ENCODE results near the gene CDK12. TPM values are rescaled to one million over a fixed set of nuclear protein-coding genes. Genes with fewer than 3 reads are reported as not detected.

CDK12 gene
- total and polyA plus RNA-seq, 7 donors, result 5.4 to 46.0 (median 24.3) TPM

- intact Hi-C loops (cut with DNase I), result loop anchor here (1.0 to 5.0 kb wide), 2 partner anchors 75 to 209 kb away; no protein-coding TSS in a partner anchor
- Histone ChIP-seq H3K27ac (peak overlapping the region in 1 of 4 donors; percentile 55), H3K4me1 (peaks cover 0 to 26% (median 15%) of the 10 kb centered on the region in 4 donors), H3K27me3 (no peaks in the 10 kb centered on the region), H3K4me3 (no peak overlapping the region), H3K36me3 (peaks cover 9 to 69% (median 16%) of the 10 kb centered on the region in 4 donors), H3K9me3 (no peaks in the 10 kb centered on the region)
- TF ChIP-seq POLR2A (IDR thresholded peaks at IDR 0.05), result no peak
- TF ChIP-seq, protein P1, sequence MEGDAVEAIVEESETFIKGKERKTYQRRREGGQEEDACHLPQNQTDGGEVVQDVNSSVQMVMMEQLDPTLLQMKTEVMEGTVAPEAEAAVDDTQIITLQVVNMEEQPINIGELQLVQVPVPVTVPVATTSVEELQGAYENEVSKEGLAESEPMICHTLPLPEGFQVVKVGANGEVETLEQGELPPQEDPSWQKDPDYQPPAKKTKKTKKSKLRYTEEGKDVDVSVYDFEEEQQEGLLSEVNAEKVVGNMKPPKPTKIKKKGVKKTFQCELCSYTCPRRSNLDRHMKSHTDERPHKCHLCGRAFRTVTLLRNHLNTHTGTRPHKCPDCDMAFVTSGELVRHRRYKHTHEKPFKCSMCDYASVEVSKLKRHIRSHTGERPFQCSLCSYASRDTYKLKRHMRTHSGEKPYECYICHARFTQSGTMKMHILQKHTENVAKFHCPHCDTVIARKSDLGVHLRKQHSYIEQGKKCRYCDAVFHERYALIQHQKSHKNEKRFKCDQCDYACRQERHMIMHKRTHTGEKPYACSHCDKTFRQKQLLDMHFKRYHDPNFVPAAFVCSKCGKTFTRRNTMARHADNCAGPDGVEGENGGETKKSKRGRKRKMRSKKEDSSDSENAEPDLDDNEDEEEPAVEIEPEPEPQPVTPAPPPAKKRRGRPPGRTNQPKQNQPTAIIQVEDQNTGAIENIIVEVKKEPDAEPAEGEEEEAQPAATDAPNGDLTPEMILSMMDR (IDR thresholded peaks at IDR 0.05), result peak; percentile 50 to 81 (median 77)
- no peak for TF ChIP-seq EP300 (IDR thresholded peaks at IDR 0.05)
- no peak for TF ChIP-seq POLR2AphosphoS5 (IDR thresholded peaks at IDR 0.05)
- peak; percentile 72 for DNase-seq
- 34% methylated on average over 5 of the region's 5 CpGs for WGBS, 2 donors
Measured at GRCh38 chr17:39547713-39548478, 86.6 kb downstream of the CDK12 start.

GRCh38 chr17:39548494-39549225 is 87.4 kb downstream of the CDK12 start:
- DNase-seq, result no peak
- peak overlapping the region in 1 of 4 donors; percentile 55 for H3K27ac ChIP-seq
- whole genome bisulfite sequencing, 2 donors, result 84 to 86% methylated on average over 7 of the region's 7 CpGs
- TF ChIP-seq, protein P1 (IDR thresholded peaks at IDR 0.05), result no peak
- peak in 2 of 4 donors; percentile 12 to 40 for TF ChIP-seq POLR2AphosphoS5 (IDR thresholded peaks at IDR 0.05)
- TF ChIP-seq POLR2A (IDR thresholded peaks at IDR 0.05), result no peak
- TF ChIP-seq EP300 (IDR thresholded peaks at IDR 0.05), result no peak
- intact Hi-C loops (cut with DNase I), result loop anchor here (1.0 to 5.0 kb wide), 2 partner anchors 75 to 209 kb away; no protein-coding TSS in a partner anchor
- H3K9me3 ChIP-seq, result no peaks in the 10 kb centered on the region
- H3K36me3 ChIP-seq, result peaks cover 9 to 77% (median 17%) of the 10 kb centered on the region in 4 donors
- H3K4me1 ChIP-seq, result peaks cover 0 to 26% (median 13%) of the 10 kb centered on the region in 4 donors
- no peak overlapping the region for H3K4me3 ChIP-seq
- no peaks in the 10 kb centered on the region for H3K27me3 ChIP-seq

DNA sequence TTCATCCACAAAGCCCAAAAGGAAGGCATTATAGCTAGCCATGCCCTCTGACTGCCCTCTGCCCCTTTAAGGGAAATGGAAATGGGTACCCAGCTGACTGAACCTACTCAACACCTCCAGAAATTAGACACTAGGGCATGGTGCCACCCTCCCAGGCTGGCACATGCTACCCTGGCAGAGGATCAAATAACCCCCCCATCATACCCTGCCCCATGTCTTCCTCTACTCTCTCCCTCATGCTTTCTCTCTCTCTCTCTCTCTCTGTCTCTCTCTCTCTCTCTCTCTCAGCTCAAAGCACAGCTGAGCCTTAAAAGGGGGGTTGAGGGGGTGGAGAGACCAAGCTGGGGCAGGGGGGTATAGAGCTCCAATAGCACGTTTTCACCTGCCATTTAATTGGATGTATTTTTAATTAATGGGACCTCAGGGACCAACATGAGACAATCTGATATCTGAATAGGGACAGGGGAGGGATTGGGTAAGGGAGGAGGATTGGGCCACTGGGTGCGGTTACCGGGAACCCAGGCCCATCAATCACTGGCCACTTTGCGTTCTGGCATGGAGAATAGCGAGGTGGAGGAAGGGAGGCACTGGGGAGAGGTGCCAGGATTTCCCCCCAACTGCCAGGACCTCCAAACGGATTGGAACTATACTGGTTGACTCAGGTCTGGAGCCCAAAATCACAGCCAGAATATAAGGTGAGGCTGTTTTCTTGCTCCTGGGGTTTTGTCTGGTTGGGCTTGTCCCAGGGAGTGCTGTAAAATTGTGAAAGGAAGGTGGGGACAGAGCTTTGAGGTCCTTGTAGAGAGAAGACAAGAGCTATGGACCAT is 88.7 kb downstream of the CDK12 start:
- DNase-seq, result no peak
- intact Hi-C loops (cut with DNase I), result loop anchor here (5.0 kb wide), 1 partner anchor 207 kb away; no protein-coding TSS in a partner anchor
- no peak for TF ChIP-seq POLR2A (IDR thresholded peaks at IDR 0.05)
- no peak for TF ChIP-seq EP300 (IDR thresholded peaks at IDR 0.05)
- TF ChIP-seq, protein P1 (IDR thresholded peaks at IDR 0.05), result no peak
- TF ChIP-seq POLR2AphosphoS5 (IDR thresholded peaks at IDR 0.05), result no peak

GRCh38 chr17:39551879-39552278 is 90.6 kb downstream of the CDK12 start:
- Histone ChIP-seq H3K4me3 (no peak overlapping the region), H3K27ac (no peak overlapping the region), H3K36me3 (peaks cover 0 to 84% (median 16%) of the 10 kb centered on the region in 4 donors), H3K27me3 (no peaks in the 10 kb centered on the region), H3K4me1 (peaks cover 0 to 26% (median 13%) of the 10 kb centered on the region in 4 donors), H3K9me3 (no peaks in the 10 kb centered on the region)
- TF ChIP-seq EP300 (IDR thresholded peaks at IDR 0.05) (no peak), POLR2AphosphoS5 (IDR thresholded peaks at IDR 0.05) (no peak), POLR2A (IDR thresholded peaks at IDR 0.05) (no peak)
- intact Hi-C loops (cut with DNase I), result no loop called here
- no peak for DNase-seq
- WGBS, 2 donors, result 86 to 94% methylated on average over 1 of the region's 1 CpG

More for the DNA sequence above, 88.7 kb downstream of the CDK12 start:
- Histone ChIP-seq H3K4me1 (peaks cover 0 to 26% (median 13%) of the 10 kb centered on the region in 4 donors), H3K9me3 (no peaks in the 10 kb centered on the region), H3K36me3 (peaks cover 7 to 86% (median 17%) of the 10 kb centered on the region in 4 donors), H3K27ac (no peak overlapping the region), H3K27me3 (no peaks in the 10 kb centered on the region), H3K4me3 (no peak overlapping the region)
- 92 to 93% methylated on average over 6 of the region's 6 CpGs for WGBS, 2 donors
